HCEC 1CT (cell line): Measurements from ENCODE around the gene BPIFB1.

Experiments used
- DNase-seq: peaks from one replicate; pipeline ENCODE4 v3.0.0-alpha.2; 2017

BPIFB1 gene

GRCh38 chr20:33275215-33275614 lies 7.8 kb upstream of the BPIFB1 start:
- no peak for DNase-seq

- no peak for DNase-seq
These were observed 7.1 kb upstream of the BPIFB1 start for GRCh38 chr20:33275871-33276270.

GRCh38 chr20:33276303-33277113 lies 6.5 kb upstream of the BPIFB1 start:
- no peak for DNase-seq

- no peak for DNase-seq
These were observed 5.3 kb upstream of the BPIFB1 start for GRCh38 chr20:33277471-33278441.

- DNase-seq, result no peak
These were observed 4.3 kb upstream of the BPIFB1 start for GRCh38 chr20:33278700-33279099.

GRCh38 chr20:33279261-33279910 lies 3.6 kb upstream of the BPIFB1 start:
- DNase-seq, result no peak

- no peak for DNase-seq
These were observed 2.9 kb upstream of the BPIFB1 start for GRCh38 chr20:33280000-33280680.

GRCh38 chr20:33280775-33281174 lies 2.2 kb upstream of the BPIFB1 start:
- no peak for DNase-seq

- no peak for DNase-seq
These were observed 1.4 kb upstream of the BPIFB1 start for GRCh38 chr20:33281550-33282146.

- DNase-seq, result no peak
These were observed 649 bp upstream of the BPIFB1 start for GRCh38 chr20:33282196-33282934.

GRCh38 chr20:33284284-33284683 lies 1.3 kb downstream of the BPIFB1 start:
- no peak for DNase-seq

GRCh38 chr20:33284937-33285336 lies 1.9 kb downstream of the BPIFB1 start:
- DNase-seq, result no peak

- no peak for DNase-seq
These were observed 3.0 kb downstream of the BPIFB1 start for GRCh38 chr20:33285861-33286495.

GRCh38 chr20:33287884-33288283 lies 4.9 kb downstream of the BPIFB1 start:
- DNase-seq, result no peak

GRCh38 chr20:33290852-33291251 lies 7.8 kb downstream of the BPIFB1 start:
- no peak for DNase-seq

- DNase-seq, result no peak
These were observed 8.4 kb downstream of the BPIFB1 start for GRCh38 chr20:33291416-33291815.

- no peak for DNase-seq
These were observed 8.9 kb downstream of the BPIFB1 start for GRCh38 chr20:33291830-33292355.

GRCh38 chr20:33296206-33296605 lies 13.2 kb downstream of the BPIFB1 start:
- no peak for DNase-seq

GRCh38 chr20:33298391-33298790 lies 15.4 kb downstream of the BPIFB1 start:
- DNase-seq, result no peak

- peak; percentile 24 for DNase-seq
These were observed 16.1 kb downstream of the BPIFB1 start for GRCh38 chr20:33299111-33299603.
